HG03175 (cell line): Measurements from ENCODE around the gene SUPT5H.

Experiments used
- ATAC-seq: cut with Tn5 transposase; IDR thresholded peaks from one replicate; pipeline ENCODE4 v1.9.1; 2021; ENCODE audit warnings: mild to moderate bottlenecking, moderate library complexity; ENCODE audit not compliant: unreplicated experiment

SUPT5H gene

GRCh38 chr19:39445196-39446111 lies at the start of gene SUPT5H:
Gene SUPT5H, plus strand, starts transcription at chr19:39445582. Its CDS starts 309 bp downstream, at chr19:39445891.
- ATAC-seq, result peak; percentile 83

- ATAC-seq, result peak; percentile 47
These were observed 47.8 kb upstream of the SUPT5H start for GRCh38 chr19:39397360-39398296.

- ATAC-seq, result no peak
These were observed 47.0 kb upstream of the SUPT5H start for GRCh38 chr19:39398297-39398864.

- ATAC-seq, result no peak
These were observed 45.7 kb upstream of the SUPT5H start for GRCh38 chr19:39399668-39400050.

- no peak for ATAC-seq
These were observed 45.3 kb upstream of the SUPT5H start for GRCh38 chr19:39400061-39400460.

GRCh38 chr19:39401070-39401548 lies 44.3 kb upstream of the SUPT5H start:
- ATAC-seq, result no peak

GRCh38 chr19:39401549-39402345 lies 43.6 kb upstream of the SUPT5H start:
- peak; percentile 30 for ATAC-seq

- peak; percentile 19 for ATAC-seq
These were observed 42.8 kb upstream of the SUPT5H start for GRCh38 chr19:39402346-39403300.

GRCh38 chr19:39403331-39404312 lies 41.8 kb upstream of the SUPT5H start:
- peak; percentile 28 for ATAC-seq

- ATAC-seq, result no peak
These were observed 40.0 kb upstream of the SUPT5H start for GRCh38 chr19:39405261-39405957.

- ATAC-seq, result no peak
These were observed 39.3 kb upstream of the SUPT5H start for GRCh38 chr19:39405958-39406655.

GRCh38 chr19:39406656-39407409 lies 38.5 kb upstream of the SUPT5H start, which contains the start of gene ZFP36:
Gene ZFP36, plus strand, starts transcription at chr19:39406847. Its CDS starts 58 bp downstream, at chr19:39406905.
- peak; percentile 19 for ATAC-seq

- ATAC-seq, result no peak
These were observed 38.0 kb upstream of the SUPT5H start for GRCh38 chr19:39407410-39407659.

GRCh38 chr19:39407660-39408391 lies 37.6 kb upstream of the SUPT5H start:
- no peak for ATAC-seq

- no peak for ATAC-seq
These were observed 36.8 kb upstream of the SUPT5H start for GRCh38 chr19:39408392-39409207.
